ENCODE measurements around the gene R3HCC1L. TPM values are rescaled to one million over a fixed set of nuclear protein-coding genes. Genes with fewer than 3 reads are reported as not detected.

R3HCC1L gene
- total and polyA plus RNA-seq, 2 of the 4 experiments (the other 2 are of a cell fraction), result 8.3 to 14.7 TPM

DNA sequence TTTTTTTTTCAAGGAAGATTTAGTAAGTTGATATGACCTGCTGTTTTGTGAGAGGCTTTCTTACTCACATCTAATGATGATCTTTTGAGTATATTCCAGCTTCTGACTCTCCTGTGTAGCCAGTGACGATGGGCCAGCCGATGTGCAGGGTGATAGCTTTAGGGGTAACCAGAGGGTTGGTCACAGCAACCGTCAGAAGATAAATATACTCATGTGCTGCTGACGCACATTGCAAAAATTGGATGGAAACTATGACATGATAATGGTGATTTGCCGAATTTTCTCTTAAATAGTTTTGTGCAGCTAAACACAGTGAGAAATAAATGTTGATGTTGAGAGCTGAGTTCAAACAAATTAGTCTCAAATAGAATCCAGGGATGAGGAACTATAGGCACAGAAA, 29.5 kb downstream of the R3HCC1L start:
- CTCF ChIA-PET, result interaction anchor here (0.8 to 1.8 kb wide), 2 partner anchors 9 to 145 kb away, joined by 3 to 4 read pairs; no protein-coding TSS in a partner anchor
- Histone ChIP-seq H3K79me1 (ENCODE audit: low read depth in 1 of 2, low read length in 2 of 2) (peaks cover 8 to 21% of the 10 kb centered on the region in 2 experiments), H4K8ac (ENCODE audit: low read depth in 2 of 2, low read length in 2 of 2) (no peak overlapping the region), H3K14ac (replicated peaks; ENCODE audit: low read depth, low read length) (no peak overlapping the region), H3K4me2 (ENCODE audit: low read depth, low read length) (no peak overlapping the region), H3K27me3 (ENCODE audit: control insufficient read depth, insufficient read depth, low read length) (no peaks in the 10 kb centered on the region), H4K5ac (ENCODE audit: low read depth, low read length) (no peak overlapping the region), H2BK20ac (ENCODE audit: low read depth, low read length) (no peak overlapping the region), H2BK120ac (ENCODE audit: low read depth, low read length) (no peak overlapping the region), H3K27ac (ENCODE audit: insufficient read depth, low read length) (no peak overlapping the region), H3K56ac (ENCODE audit: extremely low read depth, insufficient read depth, low read length) (no peak overlapping the region), H2AK9ac (replicated peaks; ENCODE audit: low read depth, low read length, poor library complexity) (no peak overlapping the region), H2AK5ac (ENCODE audit: low read depth, low read length) (no peak overlapping the region), H3K23ac (ENCODE audit: low read depth, low read length) (no peak overlapping the region), H3K9me3 (ENCODE audit: control insufficient read depth, insufficient read depth, low read length) (no peaks in the 10 kb centered on the region), H3K4ac (ENCODE audit: low read depth, low read length) (no peak overlapping the region), H4K20me1 (ENCODE audit: insufficient read depth, low read length) (peaks cover 4% of the 10 kb centered on the region), H2BK5ac (ENCODE audit: low read depth, low read length, poor library complexity, severe bottlenecking) (no peak overlapping the region), H3K4me3 (ENCODE audit: insufficient read depth, low read depth, low read length) (no peak overlapping the region), H3K9me1 (ENCODE audit: insufficient read depth, low read length) (no peaks in the 10 kb centered on the region), H3K4me1 (ENCODE audit: control insufficient read depth, insufficient read depth, low read length) (peaks cover 2% of the 10 kb centered on the region; the same call in 1 of the 2 replicates), H2AFZ (replicated peaks; ENCODE audit: low read length, poor library complexity) (no peak overlapping the region), H3K36me3 (ENCODE audit: control insufficient read depth, insufficient read depth, low read length) (peaks cover 7% of the 10 kb centered on the region), H3K18ac (ENCODE audit: low read depth, low read length) (no peak overlapping the region), H3K9ac (ENCODE audit: low read depth, low read length) (no peak overlapping the region), H2BK15ac (ENCODE audit: low read depth, low read length) (no peak overlapping the region), H4K91ac (ENCODE audit: insufficient read depth, low read depth, low read length) (no peak overlapping the region)
- WGBS, 2 experiments (ENCODE audit: extremely low coverage in 2 of 2, insufficient read length in 1 of 2), result 87% methylated on average over 3 of the region's 5 CpGs; no CpG with 5 or more reads in 1 of the 2 experiments
- intact Hi-C loops (cut with micrococcal nuclease) (no loop called here), dilution Hi-C loops (cut with HindIII; ENCODE audit: low sequenced_read_pairs, unreplicated experiment) (no loop called here), in situ Hi-C loops (cut with MboI; ENCODE audit: low sequenced_read_pairs) (loop anchor here (10.0 kb wide), 1 partner anchor 141 kb away; no protein-coding TSS in a partner anchor)
- no TSS peak for BruUV-seq (replicated peaks)
- ATAC-seq (ENCODE audit: low read depth) (no peak), DNase-seq (peak; percentile 60)
- POLR2A ChIA-PET (ENCODE audit: unreplicated experiment), result no interaction called here
- TF ChIP-seq FOS (IDR thresholded peaks at IDR 0.05; ENCODE audit: low read depth, low read length) (no peak), BHLHE40 (IDR thresholded peaks at IDR 0.05; ENCODE audit: low read depth, low read length) (peak; percentile 95)
